PC-3 (cell line): ENCODE data around the gene TNPO3.

Experiments used
- CTCF ChIP-seq: fragments of 300-600 bp; sonication (generic); conservative IDR thresholded peaks from 2 replicates; pipeline ENCODE4 v1.5.1; 2017; ENCODE audit warnings: antibody characterized with exemption, low read depth, mild to moderate bottlenecking, low read length
- EZH2 ChIP-seq: fragments of 300-600 bp; sonication (generic); IDR thresholded peaks from one replicate; pipeline ENCODE4 v1.6.1; 2017; ENCODE audit warnings: antibody characterized with exemption, mild to moderate bottlenecking, low read length; ENCODE audit not compliant: unreplicated experiment

DNA sequence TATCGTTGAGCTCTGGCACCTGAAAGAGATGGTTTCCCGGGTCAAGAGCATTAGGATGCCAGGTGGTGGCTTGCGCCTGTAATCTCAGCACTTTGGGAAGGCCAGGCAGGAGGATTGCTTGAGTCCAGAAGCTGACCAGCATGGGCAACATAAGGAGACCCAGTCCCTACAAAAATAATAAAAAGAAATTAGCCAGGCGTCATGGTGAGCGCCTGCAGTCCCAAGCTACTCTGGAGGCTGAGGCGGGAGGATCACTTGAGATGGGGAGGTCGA, 138.3 kb downstream of the TNPO3 start:
- no peak for TF ChIP-seq CTCF
- TF ChIP-seq EZH2, result no peak
